Activated CD8-positive, alpha-beta memory T cell treated with anti-CD3 and anti-CD28 coated beads for 24 hours (primary cell): Measurements from ENCODE around the gene TRMT61A.
"Not testable (repeated sequence)": the region's sequence is repeated elsewhere in the genome, so short reads cannot be mapped to it uniquely, and the experiment has no call there.

ENCODE experiments used
- DNase-seq: peaks from one replicate; pipeline ENCODE4 v3.0.0-alpha.2; 2020

Gene TRMT61A

DNA sequence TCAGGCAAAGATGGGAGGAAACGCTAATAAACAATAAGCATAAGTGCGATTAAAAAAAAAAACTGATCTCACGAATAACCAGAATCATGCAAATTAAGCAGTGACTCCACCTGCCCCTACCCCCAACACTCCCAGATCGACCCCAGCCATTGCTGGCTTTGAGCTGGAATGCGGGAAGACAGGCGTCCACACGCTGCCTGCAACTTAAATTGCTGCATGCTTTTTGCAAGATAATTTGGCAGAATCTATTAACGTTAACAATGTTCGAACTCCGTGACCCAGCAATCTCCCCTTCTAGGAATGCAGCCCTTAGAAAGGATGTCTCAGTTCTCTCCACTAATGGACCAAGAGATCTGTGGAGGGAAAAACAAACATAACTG lies 5.4 kb upstream of the TRMT61A start:
- no peak for DNase-seq

DNA sequence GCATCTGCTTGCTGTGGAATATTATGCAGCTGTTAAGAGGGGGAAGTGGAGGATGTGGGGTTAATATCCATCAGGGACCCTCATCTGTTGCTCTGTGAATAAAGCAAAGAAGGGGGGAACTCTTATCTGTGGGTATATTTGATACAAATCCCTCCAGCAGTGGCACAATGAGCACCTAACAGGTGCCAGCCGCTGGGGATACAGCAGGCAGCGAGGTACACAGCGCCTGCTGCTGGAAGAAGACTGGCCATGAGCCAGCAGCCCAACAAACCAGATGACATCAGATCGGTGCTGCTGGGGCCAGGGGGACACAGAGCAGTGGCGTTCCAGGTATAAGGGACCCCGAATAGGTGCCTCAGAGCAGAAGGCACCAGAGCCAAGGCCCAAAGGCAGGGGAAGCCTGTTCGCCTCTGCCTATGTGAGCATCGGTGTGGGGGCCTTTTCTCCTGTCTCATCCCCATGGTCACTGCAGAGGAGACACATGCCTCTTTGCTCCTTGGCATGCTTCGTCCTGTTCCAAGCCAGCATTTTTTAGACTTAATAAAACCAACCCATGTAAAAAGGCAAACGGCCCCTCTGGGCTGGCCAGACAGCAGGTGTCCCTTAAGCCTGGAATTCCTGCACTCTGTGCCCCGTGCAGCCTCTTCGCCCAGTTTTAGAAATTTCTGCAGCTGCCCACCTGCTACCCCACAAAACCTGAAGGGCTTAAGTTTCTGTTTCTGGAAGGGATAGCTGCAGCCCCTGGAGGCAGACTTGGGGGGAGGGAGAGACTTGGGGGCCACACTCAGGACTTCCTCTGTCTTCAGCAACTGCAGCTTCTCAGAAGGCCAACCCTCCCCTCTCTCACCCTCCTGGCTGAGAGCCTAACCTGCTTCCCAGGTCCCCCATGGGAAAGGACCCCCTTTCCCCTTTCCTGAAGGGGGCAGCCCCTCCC lies 4.7 kb upstream of the TRMT61A start:
- DNase-seq: no peak

DNA sequence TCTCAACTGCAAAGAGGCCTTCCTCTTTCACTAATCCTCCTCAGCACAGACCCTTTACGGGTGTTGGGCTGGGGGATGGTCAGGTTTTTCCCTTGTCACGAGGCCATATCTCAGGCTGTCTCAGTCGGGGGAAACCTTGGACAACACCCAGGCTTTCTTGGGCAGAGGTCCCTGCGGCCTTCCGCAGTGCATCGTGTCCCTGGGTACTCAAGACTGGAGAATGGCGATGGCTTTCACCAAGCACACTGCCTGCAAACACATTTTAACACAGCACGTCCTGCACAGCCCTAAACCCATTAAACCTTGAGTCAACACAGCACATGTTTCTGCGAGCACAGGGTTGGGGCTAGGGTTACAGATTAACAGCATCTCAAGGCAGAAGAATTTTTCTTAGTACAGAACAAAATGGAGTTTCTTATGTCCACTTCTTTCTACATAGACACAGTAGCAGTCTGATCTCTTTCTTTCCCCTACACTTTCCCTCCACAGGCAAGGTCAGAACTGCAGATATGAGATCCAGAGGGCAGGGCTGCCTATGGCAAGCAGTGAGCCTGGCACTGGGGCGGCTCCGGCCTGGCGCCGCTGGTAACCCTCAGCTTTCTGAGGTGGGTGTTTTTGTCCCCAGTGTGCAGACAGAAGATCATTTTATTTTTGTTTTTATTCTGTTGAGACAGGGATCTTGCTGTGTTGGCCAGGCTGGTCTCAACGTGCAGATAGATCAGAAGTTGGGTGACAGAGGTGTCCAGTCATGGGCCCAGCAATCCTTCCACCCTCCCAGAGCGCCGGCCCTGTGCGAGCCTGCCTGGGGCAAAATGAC lies 3.4 kb upstream of the TRMT61A start:
- not testable (repeated sequence) for DNase-seq

DNA sequence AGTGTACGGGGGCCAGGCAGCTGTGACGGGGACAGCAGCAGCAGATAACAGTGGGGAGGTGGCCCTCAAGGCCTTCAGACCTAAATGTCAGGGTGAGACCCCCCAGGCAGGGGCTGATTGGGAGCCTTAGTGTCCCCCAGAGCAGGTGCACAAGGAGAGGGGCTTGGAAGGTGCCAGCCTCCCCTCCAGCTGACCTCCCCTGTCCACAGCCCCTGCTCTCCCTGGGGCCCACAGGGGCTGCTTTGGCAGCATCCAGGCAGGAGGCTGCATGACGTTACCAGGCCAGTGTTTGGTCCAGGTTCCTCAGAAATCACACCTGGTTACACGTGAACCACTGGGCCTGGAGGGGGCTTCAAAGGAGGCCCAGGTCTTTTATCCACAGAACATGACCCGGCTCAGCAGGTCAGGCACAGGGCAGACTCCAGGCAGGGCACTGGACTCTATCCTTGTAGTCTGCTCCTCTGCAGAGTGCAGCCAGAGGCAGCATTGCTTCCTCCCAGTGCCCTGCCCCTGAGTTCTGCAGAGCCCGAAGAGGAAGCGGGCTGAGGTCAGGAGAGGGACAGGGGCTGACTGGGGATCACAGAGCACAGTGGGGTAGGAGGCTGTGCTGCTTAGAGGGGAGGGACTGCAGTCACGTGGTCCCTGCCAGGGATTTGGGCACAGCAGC lies 2.6 kb upstream of the TRMT61A start:
- no peak for DNase-seq

DNA sequence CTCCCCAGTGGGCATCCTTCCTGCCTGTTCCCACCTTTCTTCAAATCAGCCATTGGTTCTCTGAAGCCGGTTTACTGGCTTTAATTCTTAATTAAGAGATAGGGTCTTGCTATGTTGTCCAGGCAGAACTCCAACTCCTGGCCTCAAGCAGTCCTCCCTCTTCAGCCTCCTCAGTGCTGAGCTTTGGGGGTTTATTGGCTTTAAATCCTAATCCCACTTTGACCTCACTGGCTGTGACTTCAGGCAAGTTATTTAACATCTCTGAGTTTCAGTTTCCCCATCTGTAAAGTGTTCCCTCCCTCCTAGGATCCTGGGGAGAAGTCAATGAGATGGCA lies 2.1 kb upstream of the TRMT61A start:
- DNase-seq: no peak

DNA sequence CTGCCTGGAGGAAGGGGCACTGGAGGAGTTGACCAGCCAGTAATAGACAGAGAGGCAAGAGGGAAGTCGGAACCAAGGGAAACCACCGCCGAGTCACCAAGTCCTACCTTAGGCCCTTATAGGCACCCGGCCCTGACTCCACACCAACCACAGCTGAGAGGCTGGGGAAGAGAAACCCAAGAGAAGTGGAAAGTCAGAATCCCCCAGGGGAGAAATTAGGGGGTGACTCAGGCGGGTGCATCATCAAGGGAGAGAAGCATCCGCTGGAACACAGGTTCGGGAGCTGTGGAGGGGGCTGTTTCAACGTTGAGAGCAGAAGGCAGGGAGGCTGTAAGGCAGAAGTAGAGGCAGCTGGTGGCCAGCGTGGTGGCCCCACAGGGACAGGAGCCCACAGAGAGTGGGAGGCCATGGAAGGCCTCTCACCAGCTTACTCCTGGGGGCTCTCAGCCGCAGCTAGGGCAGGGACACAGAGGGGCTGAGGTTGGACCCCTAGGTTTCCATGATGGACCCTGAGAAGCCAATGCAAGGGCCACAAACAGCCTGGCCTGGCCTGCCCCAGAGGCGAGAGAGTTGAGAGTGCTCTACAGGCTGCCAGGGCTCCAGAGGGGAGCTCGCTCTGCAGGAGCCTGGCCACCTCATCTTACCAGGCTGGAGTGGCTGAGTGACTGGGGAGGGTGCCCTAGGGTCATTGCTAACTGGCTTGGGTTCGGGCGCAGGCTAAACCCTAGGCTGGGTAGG lies 1.4 kb upstream of the TRMT61A start:
- no peak for DNase-seq

DNA sequence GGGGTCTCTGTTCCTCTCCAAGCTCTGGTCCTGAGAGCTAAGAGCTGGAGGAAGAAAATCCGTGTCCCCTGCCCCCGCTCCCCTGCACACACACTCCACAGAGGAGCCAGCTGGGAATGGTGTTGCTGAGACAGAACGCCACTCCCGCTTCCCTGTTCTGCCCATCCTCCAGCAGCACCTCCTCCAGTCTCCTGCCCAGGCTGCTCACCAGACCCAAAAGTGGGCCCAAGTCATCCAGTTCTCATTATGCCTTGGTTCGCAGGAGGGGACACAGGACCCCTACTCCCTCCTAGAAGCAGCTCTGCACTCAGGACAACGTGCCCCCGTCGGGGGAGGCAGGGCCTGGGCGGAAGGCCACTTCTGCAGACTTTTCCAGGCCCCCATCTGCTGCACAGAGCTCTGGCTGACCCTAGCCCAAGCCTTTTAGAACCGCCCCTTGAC lies 830 bp upstream of the TRMT61A start:
- no peak for DNase-seq

DNA sequence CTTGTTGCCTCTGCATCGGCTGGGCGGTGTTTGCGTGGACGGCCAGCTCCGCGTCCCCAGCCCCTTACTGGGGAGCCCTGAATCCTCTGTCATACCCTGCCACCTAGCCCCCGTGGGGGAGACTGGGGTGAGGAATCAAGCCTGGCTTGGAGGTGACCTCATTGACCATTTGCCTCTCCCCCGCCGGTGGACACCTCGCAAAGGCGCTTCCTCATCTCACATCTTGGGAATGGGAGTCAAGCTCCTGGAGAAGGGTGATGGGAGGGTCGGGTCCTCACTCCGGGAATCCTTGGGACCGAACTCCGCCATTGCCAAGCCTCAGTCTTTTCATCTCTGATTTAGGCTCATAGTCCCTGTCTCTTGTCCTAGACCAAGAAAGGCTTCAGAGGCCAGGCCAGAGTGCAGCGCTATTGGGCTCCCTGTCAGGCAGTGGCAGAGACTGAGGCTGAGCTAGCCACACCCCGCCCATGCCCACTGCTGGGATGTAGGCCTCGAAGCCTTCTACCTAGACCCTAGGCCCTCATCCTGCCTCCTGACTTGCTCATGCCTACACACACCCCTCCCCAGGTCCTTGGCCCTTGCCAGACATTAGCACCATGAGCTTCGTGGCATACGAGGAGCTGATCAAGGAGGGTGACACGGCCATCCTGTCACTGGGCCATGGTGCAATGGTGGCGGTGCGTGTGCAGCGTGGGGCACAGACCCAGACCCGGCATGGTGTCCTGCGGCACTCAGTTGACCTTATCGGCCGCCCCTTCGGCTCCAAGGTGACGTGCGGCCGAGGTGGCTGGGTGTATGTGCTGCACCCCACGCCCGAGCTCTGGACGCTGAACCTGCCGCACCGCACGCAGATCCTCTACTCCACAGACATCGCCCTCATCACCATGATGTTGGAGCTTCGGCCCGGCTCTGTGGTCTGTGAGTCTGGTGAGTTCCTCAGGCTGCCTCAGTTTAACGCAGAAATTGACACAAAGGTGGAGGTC lies 678 bp downstream of the TRMT61A start:
- DNase-seq: no peak

DNA sequence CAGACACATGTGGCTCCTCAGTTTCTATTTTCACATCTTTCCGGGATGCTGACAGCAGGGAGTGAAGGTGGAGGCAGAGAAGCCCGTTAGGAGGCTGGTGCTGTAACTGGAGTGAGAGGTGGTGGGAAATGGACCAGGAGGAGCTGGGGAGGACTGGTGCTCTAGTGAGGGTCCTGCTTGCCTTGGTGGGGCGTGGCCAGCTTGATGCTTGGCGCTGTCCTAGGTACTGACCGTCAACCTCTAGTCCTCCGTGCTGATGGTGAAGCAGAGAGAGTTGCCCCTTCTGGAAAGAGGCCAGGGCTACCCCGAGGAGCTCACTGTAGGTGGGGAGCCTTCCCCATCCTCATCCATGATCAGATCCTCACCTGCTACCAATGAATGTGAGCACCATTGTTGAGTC lies 1.4 kb downstream of the TRMT61A start:
- no peak for DNase-seq

DNA sequence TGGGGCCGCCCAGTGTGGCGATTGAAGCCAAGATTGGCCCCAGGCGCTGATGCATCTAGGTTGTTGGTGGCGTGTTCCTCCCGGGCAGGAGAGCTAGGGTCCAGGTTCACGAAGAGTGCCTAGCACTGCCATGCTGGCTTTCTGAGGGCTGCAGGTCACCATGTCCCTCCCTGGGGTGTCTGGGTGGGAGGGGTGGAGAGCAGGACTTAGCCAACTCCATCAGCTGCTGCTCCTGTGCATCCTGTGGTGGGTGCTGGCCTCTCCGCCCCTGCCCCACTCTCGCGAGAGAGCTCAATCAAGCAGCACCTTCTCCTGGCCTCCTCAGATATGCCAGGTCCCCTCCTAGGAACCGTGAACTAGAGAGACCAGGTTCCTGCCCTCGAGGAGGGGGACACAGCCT lies 1.8 kb downstream of the TRMT61A start:
- no peak for DNase-seq

DNA sequence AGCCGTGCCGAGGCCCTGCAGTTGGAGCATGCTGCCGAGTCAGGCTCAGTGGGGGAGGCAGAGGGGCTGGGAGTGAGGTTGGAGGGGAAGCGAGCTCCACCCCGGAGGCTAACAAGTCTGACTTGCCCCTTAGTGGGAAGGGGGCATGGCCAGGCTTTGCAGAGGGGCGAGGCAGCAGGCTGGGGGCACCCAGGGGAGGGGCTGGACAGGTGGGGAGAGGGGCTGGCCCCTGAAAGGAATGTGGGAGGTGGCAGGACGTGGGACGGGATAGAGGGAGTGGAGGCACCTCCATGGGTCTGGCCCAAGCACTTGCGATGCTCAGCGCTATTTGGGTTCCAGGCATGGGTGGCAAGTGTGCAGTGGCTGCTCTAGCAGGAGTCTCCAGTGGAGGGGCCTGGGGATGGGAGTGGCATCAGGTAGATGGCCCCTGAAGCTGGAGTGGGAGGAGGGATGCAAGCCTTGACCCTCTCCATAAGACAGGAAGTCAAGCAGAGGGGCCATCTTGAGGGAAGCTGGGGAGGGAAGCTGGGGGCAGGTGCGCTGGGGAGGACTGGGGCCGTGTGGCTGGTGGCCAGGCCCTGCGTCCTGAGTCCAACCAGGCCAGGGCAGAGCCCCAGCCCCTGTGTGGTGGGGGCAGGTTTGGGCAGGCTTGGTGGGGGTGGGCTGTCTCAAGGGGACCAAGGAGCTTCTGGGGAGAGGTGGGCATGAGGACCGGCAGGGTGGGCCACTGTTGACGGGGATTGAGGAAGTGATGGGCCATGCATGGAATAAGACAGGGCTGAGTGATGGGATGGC lies 2.6 kb downstream of the TRMT61A start:
- DNase-seq: no peak

DNA sequence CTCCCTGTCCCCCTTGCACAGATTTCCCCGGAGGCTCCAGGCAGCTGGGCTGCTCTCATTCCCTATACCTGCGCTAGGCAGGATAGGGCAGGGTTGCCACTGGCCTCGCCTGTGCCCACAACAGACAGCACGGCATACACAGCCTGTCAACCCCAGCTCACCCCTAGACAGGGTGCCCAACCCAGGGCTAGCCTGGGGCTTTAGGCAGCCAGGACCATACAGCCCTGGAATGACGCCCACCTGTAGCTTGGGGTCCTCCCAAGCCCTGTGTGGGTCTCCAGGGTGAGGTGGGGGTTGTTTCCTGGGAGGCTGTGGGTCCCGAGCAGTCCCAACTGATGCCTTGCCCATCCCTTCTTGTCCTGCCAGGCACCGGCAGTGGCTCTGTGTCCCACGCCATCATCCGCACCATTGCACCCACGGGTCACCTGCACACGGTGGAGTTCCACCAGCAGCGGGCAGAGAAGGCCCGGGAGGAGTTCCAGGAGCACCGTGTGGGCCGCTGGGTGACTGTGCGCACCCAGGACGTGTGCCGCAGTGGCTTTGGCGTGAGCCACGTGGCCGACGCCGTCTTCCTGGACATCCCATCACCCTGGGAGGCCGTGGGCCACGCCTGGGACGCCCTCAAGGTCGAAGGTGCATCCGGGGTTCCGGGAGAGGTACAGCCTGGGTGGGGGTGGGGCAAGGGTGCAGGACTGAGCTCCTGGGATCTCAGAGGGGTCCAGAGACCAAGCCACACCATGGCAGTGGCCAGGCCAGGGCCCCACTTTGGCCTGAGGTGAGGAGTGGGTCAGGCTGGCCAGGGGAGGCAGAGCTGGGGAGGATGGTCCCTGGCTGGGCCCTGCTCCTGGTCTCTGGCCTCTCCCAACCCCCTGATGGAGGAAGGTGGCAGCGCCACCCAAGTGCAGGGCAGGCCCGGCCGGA lies 3.5 kb downstream of the TRMT61A start:
- DNase-seq: no peak

DNA sequence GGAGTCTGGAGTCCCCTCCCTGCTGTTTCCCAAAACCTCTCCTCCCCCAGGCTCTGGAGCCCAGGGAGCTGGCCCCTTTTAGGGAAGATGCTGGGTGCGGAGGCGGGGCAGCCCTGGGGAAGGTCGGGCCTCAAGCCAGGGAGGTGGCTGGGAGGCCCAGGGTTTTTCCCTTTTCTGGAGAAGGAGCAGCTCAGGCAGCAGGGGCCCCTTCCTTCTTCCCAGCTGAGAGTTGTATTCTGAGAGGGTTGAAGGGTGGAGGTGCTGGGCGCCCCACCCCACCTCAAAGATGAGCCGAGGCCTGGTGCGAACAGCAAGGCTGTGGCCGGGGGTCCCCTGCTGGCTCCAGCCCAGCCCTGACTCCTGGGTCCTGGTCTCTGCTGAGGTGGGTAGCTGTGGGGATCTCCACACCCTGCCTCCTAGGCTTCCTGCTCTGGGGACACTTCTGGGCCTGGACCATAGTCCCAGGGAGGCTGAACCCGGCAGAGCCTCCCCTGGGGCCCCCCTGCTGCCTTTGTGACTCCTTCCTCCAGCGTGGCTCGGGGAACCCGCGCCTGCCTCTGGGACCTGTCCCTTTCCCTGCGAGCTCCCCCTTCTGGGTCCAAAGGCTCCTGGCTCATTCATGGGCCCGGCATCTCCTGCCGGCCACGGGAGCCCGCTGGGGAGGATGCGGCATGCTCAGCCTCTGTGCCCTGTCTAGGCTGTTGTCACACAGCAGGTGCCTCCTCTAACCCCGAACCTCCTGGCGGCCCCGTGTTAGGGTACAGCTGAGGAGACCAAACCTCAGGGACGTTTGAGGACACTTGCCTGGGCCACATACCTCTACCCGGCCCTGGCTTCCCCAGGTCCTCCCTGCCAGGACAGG lies 4.4 kb downstream of the TRMT61A start:
- DNase-seq: no peak

DNA sequence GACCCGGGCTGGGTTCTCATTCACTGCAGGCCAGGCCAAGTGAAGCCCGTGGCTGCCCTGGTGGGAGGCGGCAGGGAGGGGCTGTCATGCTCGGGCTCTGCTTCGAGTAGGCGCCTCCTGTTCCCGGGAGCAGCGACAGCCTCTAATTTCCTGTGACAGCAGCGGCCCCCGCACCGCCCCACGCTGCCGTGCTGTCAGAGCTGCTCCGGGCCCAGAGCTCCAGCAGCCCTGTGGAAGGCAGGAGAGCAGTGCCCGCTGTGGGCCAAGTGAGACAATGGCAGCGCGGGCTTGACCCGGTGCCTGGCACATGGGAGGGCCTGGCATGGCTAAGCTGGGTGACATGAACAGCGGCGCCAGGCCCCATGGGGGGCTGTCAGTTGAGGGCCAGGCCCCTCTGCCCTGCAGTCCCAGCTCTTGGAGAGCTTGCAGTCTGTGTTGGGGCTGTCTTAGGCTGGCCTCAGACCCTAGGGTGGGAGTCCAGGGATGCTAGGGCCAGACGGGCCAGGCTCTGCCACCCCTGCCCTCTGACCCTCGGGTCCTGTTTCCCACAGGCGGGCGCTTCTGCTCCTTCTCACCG lies 5.1 kb downstream of the TRMT61A start:
- no peak for DNase-seq

DNA sequence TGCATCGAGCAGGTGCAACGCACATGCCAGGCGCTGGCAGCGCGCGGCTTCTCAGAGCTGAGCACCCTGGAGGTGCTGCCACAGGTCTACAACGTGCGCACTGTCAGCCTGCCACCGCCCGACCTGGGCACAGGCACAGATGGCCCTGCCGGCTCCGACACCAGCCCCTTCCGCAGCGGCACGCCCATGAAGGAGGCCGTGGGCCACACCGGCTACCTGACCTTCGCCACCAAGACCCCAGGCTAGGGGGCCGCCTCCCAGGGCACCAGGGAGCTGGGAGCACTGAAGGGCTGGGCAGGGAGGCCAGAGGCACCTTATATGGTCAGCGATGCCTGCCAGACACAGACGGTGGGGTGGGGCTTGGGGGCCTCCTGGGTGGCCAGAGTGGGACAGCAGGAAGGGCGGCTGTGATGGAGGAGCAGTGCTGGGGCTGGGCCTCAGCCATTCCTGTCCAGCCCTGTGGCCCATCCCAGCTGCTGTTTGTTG lies 5.6 kb downstream of the TRMT61A start:
- no peak for DNase-seq

DNA sequence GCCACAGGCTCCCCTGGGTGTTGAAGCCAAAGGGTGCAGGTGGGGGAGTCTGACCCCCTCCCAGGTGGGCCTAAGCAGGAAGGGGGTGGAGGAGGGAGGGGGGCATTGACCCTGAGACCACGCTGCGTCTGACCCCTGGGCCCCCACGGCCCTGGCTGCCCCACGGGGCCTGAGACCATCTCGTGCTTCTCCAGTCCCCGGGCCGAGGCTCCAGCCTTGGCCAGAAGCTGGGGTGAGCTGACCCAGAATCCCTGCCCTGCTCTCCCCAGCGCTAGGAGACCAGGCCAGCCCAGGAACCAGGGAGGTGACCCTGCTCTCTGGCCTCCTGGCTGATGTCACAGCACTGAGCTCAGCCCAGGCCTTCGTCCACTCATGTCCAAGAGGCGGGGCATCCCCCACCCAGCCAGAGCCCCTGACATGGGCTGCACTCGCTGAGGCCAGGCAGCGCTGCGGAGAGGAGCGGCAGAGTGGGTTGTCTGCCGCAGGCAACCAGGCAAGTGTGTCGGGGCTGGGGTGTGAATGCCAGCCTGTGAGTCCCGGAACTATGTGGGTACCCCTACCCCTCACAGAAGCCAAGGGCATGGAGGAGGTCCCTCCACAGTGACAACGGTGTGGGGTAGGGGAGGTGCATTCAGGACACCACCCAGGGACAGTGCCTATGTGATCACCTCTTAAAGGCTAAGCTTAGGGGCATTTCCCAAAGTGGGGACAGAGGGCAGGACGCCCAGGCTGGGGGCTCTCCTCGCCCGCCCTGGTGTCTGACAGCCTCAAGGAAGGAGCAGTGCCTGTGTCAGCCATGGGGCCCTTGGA lies 6.3 kb downstream of the TRMT61A start:
- DNase-seq: no peak

DNA sequence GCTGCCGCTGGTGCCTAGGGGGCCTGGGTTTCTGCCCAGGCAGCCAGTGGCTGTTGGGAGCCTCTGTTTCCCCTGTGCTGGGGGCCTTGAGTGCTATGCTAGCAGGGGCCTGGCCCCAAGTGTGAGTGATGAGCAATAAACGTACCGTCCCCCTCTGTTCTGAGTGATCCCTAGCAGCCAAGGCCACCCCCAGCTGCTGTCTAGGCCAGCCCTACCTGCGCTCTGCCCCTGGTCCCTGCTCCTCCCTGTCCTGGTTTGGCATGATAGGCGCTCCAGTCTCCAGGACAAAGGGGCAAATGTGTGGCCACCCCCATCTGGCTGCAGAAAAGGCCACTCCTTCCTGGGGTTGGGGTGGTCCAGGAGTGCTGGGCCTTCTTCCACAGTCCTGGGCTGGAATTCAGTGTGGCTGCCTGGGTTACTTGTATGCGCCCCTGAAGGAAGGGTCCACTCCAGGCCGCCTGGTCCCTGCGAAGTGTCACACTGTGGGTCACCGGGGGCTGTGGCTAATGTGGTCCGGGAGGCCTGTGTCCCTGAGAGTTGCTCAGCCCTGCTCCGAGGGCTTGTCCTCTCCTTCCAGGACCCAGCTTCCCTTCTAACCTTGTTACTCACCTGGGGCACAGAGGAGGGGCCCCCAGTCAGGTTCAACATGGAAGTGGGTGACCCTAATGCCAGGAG lies 7.0 kb downstream of the TRMT61A start:
- no peak for DNase-seq
